Head of caudate nucleus (tissue), 42 donors: ENCODE results near the gene CPA3.

Experiments used
- DNase-seq, 42 donors: peaks; one replicate each; pipeline versions ENCODE4 v3.0.0 to v3.0.0-alpha.2; 2020 to 2021; ENCODE audit warnings: mixed read lengths in 7 of 42
- intact Hi-C: fragments of 100-400 bp; cut with DNase I; formaldehyde crosslinking; loops from one replicate; pipeline ENCODE4 v1.15.0; 2022

The CPA3 gene

GRCh38 chr3:148854061-148854460 is 11.0 kb upstream of the CPA3 start:
- no peak for DNase-seq
- intact Hi-C loops = no loop called here

DNA sequence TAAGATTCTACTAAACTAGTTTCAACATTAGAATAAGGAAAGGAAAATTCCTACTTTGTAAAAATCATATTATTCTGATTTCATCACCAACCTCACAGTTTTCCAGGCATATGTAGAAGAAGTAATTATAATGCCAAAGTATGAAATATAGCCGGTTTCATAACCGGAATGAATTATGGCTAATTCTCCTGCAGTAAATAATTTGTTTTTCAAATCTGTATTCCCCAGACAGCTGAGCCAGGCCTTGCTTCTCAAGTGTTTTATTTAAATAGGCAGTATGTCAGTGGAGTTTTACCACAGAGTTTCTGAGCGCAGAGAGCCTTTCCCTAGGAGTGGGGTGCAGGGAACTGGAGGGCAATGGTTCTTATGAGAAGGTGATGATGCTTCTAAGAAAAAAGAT is 8.7 kb upstream of the CPA3 start:
- intact Hi-C loops = no loop called here
- no peak for DNase-seq

GRCh38 chr3:148857316-148857715 is 7.8 kb upstream of the CPA3 start:
- no peak for DNase-seq
- intact Hi-C loops = no loop called here

DNA sequence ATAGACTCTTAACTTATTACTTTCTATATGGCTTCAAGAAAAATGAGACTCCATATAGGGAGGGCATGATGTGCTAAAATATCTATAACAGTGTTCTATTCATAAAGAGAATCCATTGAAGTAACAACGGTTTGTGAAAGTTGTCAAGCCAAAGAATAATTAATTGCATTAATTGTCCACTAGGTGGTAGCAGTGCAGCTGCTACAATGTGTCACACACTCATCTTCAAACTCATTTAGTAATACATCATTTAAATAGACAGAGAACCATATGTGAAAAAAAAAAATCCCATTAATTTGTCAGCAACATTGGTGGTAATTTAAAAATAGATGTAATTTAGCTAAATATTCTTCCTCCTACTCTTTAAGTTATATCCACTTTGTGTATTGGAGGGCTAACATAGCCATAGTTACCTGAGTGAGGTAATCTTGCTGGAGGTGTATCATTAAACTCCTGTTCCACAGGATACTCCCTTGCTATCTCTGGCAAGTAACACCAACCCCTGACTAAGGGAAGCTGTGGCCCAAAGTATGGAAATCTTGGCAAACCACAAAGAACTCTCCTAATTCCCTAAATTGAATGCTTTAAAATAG is 3.7 kb upstream of the CPA3 start:
- intact Hi-C loops = loop anchor here (5.0 to 10.0 kb wide), 2 partner anchors 81 to 137 kb away; no protein-coding TSS in a partner anchor
- peak in 3 of 42 donors; percentile 11 to 40 (median 14) for DNase-seq

GRCh38 chr3:148863297-148863696 is 1.8 kb upstream of the CPA3 start:
- DNase-seq = no peak
- intact Hi-C loops = loop anchor here (5.0 to 10.0 kb wide), 2 partner anchors 79 to 138 kb away; no protein-coding TSS in a partner anchor

GRCh38 chr3:148863814-148864213 is 1.3 kb upstream of the CPA3 start:
- intact Hi-C loops = loop anchor here (5.0 to 10.0 kb wide), 2 partner anchors 78 to 139 kb away; no protein-coding TSS in a partner anchor
- DNase-seq = no peak

- no peak for DNase-seq
- intact Hi-C loops = loop anchor here (10.0 kb wide), 1 partner anchor 141 kb away; no protein-coding TSS in a partner anchor
Observed at GRCh38 chr3:148866261-148866660, 1.2 kb downstream of the CPA3 start.

DNA sequence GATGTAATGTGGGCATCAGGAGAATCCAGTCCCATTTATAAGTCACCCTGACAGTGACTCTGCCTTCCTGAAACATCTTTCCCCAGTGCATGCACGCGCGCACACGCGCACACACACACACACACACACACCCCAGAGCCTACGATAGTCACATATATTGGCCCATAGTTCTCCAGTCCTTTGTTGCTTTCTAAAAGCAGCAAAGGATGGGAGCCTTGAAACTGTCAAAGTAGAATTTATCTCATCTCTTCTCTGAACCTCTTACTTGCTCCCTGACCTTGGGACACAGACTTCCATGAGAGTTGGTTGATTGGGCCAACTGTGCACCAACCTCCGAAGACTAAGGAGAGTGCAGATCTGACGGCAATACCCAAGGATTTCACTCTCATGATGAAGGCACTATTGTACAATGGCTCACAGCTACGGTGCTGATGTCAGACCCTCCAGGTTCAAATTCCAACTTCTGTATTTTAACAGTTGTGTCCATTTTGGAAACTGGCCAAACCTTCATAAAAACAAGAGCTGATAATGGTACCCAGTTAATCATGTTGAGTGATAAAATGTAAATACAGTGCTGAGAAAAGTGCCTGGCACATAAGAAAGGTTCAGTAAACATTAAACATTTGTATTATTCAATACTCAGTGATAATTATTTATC is 8.3 kb downstream of the CPA3 start:
- no peak for DNase-seq
- intact Hi-C loops = no loop called here

GRCh38 chr3:148873977-148874376 is 8.9 kb downstream of the CPA3 start:
- DNase-seq = no peak
- intact Hi-C loops = no loop called here

- intact Hi-C loops = no loop called here
Observed at GRCh38 chr3:148878095-148878494, 13.0 kb downstream of the CPA3 start.

DNA sequence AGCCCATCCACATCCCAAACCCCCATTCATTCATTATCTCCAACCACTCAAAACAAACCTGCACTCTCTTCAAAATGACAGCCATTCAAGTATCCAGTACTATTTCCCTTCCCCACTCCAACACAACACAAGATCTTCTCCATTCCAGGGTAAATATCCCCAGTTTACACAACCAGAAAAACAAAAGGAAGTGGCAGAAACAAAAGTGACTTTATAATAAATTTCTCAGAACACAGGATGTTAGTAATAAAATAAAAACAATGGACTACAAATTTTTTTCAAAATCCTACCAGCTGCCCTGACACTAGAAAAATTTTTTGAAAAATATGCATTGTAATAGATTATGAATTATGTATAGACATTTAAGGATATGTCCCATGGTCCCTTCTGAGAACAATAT is 14.2 kb downstream of the CPA3 start:
- no peak for DNase-seq
- intact Hi-C loops = no loop called here

More at GRCh38 chr3:148878095-148878494, 13.0 kb downstream of the CPA3 start:
- DNase-seq = no peak

- DNase-seq = no peak
- intact Hi-C loops = no loop called here
Observed at GRCh38 chr3:148880681-148881080, 15.6 kb downstream of the CPA3 start.

GRCh38 chr3:148881286-148881685 is 16.2 kb downstream of the CPA3 start:
- intact Hi-C loops = no loop called here
- no peak for DNase-seq

- no peak for DNase-seq
- intact Hi-C loops = no loop called here
Observed at GRCh38 chr3:148882288-148882687, 17.2 kb downstream of the CPA3 start.

GRCh38 chr3:148883163-148883562 is 18.1 kb downstream of the CPA3 start:
- DNase-seq = no peak
- intact Hi-C loops = no loop called here

DNA sequence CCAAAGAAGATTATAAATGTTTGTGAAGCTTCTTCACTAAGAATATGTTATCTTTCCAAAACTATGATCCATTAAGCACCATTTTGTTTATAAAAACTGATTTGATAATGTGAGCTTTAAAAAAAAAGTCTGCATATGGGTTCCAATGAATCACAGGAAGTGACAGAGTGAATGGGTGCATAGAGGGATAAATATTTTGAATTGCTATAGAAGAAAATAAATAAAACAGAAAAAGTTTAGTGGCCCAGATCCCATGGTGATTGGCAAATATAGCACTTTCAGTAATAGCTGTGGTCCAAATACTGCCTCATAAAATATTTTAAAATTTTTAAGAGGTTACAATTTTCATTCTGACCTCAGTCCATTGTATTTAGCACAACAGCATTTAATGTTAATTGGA is 19.2 kb downstream of the CPA3 start:
- DNase-seq = no peak
- intact Hi-C loops = no loop called here

GRCh38 chr3:148889828-148890227 is 24.7 kb downstream of the CPA3 start:
- no peak for DNase-seq
- intact Hi-C loops = no loop called here

DNA sequence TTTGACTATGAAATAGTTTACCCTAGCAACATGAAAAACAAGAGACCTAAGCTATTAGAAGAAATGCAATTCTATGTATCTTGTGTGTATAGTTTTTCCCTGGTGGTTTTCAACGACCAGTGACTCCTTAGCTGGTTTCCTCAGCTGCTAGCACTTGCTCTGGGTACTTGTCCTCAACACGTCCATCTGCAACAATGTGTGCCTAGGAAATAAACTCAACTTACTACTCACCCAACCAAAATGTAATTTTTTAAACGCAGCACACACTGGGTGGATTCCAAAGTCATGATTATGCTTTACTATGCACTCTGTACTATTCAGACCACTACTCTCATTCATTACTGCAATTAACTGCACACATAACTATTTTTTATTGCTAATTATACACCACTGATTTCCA is 31.0 kb downstream of the CPA3 start:
- intact Hi-C loops = no loop called here

GRCh38 chr3:148901987-148902791 is 37.1 kb downstream of the CPA3 start:
- intact Hi-C loops = no loop called here
- no peak for DNase-seq

More for the DNA sequence above, 31.0 kb downstream of the CPA3 start:
- DNase-seq = no peak

GRCh38 chr3:148903022-148903442 is 37.9 kb downstream of the CPA3 start:
- intact Hi-C loops = no loop called here
- no peak for DNase-seq
